HFFc6 (cell line): Measurements from ENCODE around the gene OSBPL5. TPM values are rescaled to one million over a fixed set of nuclear protein-coding genes. Genes with fewer than 3 reads are reported as not detected.

Source experiments
- DNase-seq: peaks from one replicate; pipeline ENCODE4 v3.0.0-alpha.2; 2018
- H3K27ac Mint-ChIP-seq: 2 replicates; pipeline ENCODE4 v1.8.0; 2020; ENCODE audit warnings: mild to moderate bottlenecking, mixed read lengths
- H3K27me3 Mint-ChIP-seq: 2 replicates; pipeline ENCODE4 v1.8.0; 2021; ENCODE audit warnings: mild to moderate bottlenecking, moderate library complexity, mixed read lengths; ENCODE audit not compliant: insufficient read depth
- H3K36me3 Mint-ChIP-seq: 2 replicates; pipeline ENCODE4 v1.8.0; 2021; ENCODE audit warnings: low read depth, mixed read lengths
- H3K4me1 Mint-ChIP-seq: 2 replicates; pipeline ENCODE4 v1.8.0; 2020; ENCODE audit warnings: low read depth, mixed read lengths
- H3K4me3 Mint-ChIP-seq: 2 replicates; pipeline ENCODE4 v1.8.0; 2020; ENCODE audit warnings: mild to moderate bottlenecking, moderate library complexity, mixed read lengths
- H3K9me3 Mint-ChIP-seq: 2 replicates; pipeline ENCODE4 v1.8.0; 2020; ENCODE audit warnings: mild to moderate bottlenecking, mixed read lengths
- total RNA-seq, 6 experiments: library from RNA; stranded (reverse); fragmentation: NEBNext Ultra II Directional; extraction: Animal tissue kit (Norgen Biotek cat#: 25700); gene quantifications; 2 replicates in 1 of 6; 3 replicates in 5 of 6; pipeline ENCODE4 v1.2.3, GENCODE V29; 2021
- TF ChIP-seq, protein P1 (sequence below): fragments of 200-600 bp; sonication (generic); IDR thresholded peaks from 2 replicates; pipeline ENCODE4 v1.5.0; 2021; ENCODE audit warnings: antibody characterized with exemption, mild to moderate bottlenecking

The OSBPL5 gene
- total RNA-seq, 6 experiments from 2014 or later: 32.6 to 42.6 (median 36.7) TPM

- Mint-ChIP-seq H3K27me3 (no peaks in the 10 kb centered on the region), H3K9me3 (no peaks in the 10 kb centered on the region), H3K4me3 (no peak overlapping the region), H3K27ac (no peak overlapping the region), H3K36me3 (no peaks in the 10 kb centered on the region), H3K4me1 (no peaks in the 10 kb centered on the region)
- DNase-seq: no peak
- TF ChIP-seq, protein P1, sequence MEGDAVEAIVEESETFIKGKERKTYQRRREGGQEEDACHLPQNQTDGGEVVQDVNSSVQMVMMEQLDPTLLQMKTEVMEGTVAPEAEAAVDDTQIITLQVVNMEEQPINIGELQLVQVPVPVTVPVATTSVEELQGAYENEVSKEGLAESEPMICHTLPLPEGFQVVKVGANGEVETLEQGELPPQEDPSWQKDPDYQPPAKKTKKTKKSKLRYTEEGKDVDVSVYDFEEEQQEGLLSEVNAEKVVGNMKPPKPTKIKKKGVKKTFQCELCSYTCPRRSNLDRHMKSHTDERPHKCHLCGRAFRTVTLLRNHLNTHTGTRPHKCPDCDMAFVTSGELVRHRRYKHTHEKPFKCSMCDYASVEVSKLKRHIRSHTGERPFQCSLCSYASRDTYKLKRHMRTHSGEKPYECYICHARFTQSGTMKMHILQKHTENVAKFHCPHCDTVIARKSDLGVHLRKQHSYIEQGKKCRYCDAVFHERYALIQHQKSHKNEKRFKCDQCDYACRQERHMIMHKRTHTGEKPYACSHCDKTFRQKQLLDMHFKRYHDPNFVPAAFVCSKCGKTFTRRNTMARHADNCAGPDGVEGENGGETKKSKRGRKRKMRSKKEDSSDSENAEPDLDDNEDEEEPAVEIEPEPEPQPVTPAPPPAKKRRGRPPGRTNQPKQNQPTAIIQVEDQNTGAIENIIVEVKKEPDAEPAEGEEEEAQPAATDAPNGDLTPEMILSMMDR: no peak
Measured at GRCh38 chr11:3130269-3131071, 34.6 kb downstream of the OSBPL5 start.

- Mint-ChIP-seq H3K36me3 (no peaks in the 10 kb centered on the region), H3K27ac (no peak overlapping the region), H3K9me3 (no peaks in the 10 kb centered on the region), H3K4me3 (no peak overlapping the region), H3K27me3 (no peaks in the 10 kb centered on the region; the same call in 1 of the 2 replicates), H3K4me1 (peaks cover 6% of the 10 kb centered on the region)
- no peak for DNase-seq
- TF ChIP-seq, protein P1: no peak
Measured at GRCh38 chr11:3129591-3130268, 35.4 kb downstream of the OSBPL5 start.

- Mint-ChIP-seq H3K36me3 (no peaks in the 10 kb centered on the region), H3K27me3 (no peaks in the 10 kb centered on the region; the same call in 1 of the 2 replicates), H3K27ac (no peak overlapping the region), H3K4me3 (no peak overlapping the region), H3K4me1 (peaks cover 11% of the 10 kb centered on the region), H3K9me3 (no peaks in the 10 kb centered on the region)
- TF ChIP-seq, protein P1: no peak
- no peak for DNase-seq
Measured at GRCh38 chr11:3129181-3129590, 35.9 kb downstream of the OSBPL5 start.

GRCh38 chr11:3128356-3129180 is 36.5 kb downstream of the OSBPL5 start:
- DNase-seq: no peak
- TF ChIP-seq, protein P1: no peak
- H3K4me3 Mint-ChIP-seq: no peak overlapping the region
- no peaks in the 10 kb centered on the region for H3K9me3 Mint-ChIP-seq
- H3K27me3 Mint-ChIP-seq: no peaks in the 10 kb centered on the region; the same call in 1 of the 2 replicates
- no peak overlapping the region for H3K27ac Mint-ChIP-seq
- H3K36me3 Mint-ChIP-seq: no peaks in the 10 kb centered on the region
- peaks cover 17% of the 10 kb centered on the region for H3K4me1 Mint-ChIP-seq

GRCh38 chr11:3127706-3128355 is 37.3 kb downstream of the OSBPL5 start:
- no peaks in the 10 kb centered on the region for H3K36me3 Mint-ChIP-seq
- H3K27ac Mint-ChIP-seq: no peak overlapping the region
- no peak overlapping the region for H3K4me3 Mint-ChIP-seq
- H3K4me1 Mint-ChIP-seq: peaks cover 18% of the 10 kb centered on the region
- H3K27me3 Mint-ChIP-seq: no peaks in the 10 kb centered on the region; the same call in 1 of the 2 replicates
- no peaks in the 10 kb centered on the region for H3K9me3 Mint-ChIP-seq
- DNase-seq: no peak
- TF ChIP-seq, protein P1: no peak
